ENCODE results near the gene GFM1.

DNA sequence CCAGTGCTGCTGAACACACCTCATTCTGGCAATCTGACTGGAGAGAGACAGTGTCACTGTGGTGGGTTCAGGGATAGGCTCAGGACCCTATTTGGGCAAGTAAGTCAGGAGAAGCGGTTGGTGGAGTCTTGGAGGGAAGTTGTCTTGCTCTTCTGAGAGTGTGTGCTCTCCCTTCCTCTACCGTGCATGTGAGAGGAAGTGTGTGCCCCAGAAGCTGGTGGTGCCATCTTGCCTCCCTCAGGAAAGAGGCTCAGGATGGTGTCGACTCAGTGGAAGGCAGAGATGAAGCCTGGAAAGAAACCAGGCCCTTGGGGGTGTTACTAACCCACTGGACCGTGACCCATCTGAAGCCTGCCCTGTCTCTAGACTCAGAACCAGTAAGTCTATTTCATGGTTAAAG, 94.8 kb downstream of the GFM1 start:
- TF ChIP-seq, protein P1, sequence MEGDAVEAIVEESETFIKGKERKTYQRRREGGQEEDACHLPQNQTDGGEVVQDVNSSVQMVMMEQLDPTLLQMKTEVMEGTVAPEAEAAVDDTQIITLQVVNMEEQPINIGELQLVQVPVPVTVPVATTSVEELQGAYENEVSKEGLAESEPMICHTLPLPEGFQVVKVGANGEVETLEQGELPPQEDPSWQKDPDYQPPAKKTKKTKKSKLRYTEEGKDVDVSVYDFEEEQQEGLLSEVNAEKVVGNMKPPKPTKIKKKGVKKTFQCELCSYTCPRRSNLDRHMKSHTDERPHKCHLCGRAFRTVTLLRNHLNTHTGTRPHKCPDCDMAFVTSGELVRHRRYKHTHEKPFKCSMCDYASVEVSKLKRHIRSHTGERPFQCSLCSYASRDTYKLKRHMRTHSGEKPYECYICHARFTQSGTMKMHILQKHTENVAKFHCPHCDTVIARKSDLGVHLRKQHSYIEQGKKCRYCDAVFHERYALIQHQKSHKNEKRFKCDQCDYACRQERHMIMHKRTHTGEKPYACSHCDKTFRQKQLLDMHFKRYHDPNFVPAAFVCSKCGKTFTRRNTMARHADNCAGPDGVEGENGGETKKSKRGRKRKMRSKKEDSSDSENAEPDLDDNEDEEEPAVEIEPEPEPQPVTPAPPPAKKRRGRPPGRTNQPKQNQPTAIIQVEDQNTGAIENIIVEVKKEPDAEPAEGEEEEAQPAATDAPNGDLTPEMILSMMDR (IDR thresholded peaks at IDR 0.05), result no peak
- no peak for TF ChIP-seq EZH2 (IDR thresholded peaks at IDR 0.05)
